HG02678 (cell line): ENCODE measurements around the gene MAP3K10.
"Not testable (repeated sequence)": the region's sequence is repeated elsewhere in the genome, so short reads cannot be mapped to it uniquely, and the experiment has no call there.

ENCODE experiments used
- ATAC-seq: cut with Tn5 transposase; IDR thresholded peaks from one replicate; pipeline ENCODE4 v1.9.1; 2021; ENCODE audit warnings: mild to moderate bottlenecking, moderate library complexity; ENCODE audit not compliant: unreplicated experiment

MAP3K10 gene

GRCh38 chr19:40216777-40217026, 25.5 kb downstream of the MAP3K10 start:
- no peak for ATAC-seq

GRCh38 chr19:40217027-40217810, 26.0 kb downstream of the MAP3K10 start:
- no peak for ATAC-seq

GRCh38 chr19:40217934-40218890, 27.0 kb downstream of the MAP3K10 start, which contains the start of gene TTC9B:
Gene TTC9B, minus strand, starts transcription at chr19:40218384. Its CDS starts 3 bp downstream, at chr19:40218381.
- ATAC-seq = no peak

- not testable (repeated sequence) for ATAC-seq
Measured at GRCh38 chr19:40219029-40219428, 27.8 kb downstream of the MAP3K10 start.

GRCh38 chr19:40219721-40220276, 28.6 kb downstream of the MAP3K10 start:
- ATAC-seq = no peak

- ATAC-seq = no peak
Measured at GRCh38 chr19:40220674-40221073, 29.4 kb downstream of the MAP3K10 start.

GRCh38 chr19:40221858-40222619, 30.8 kb downstream of the MAP3K10 start:
- no peak for ATAC-seq

GRCh38 chr19:40223135-40223822, 32.1 kb downstream of the MAP3K10 start:
- ATAC-seq = no peak

- ATAC-seq = no peak
Measured at GRCh38 chr19:40224342-40225150, 33.3 kb downstream of the MAP3K10 start.

GRCh38 chr19:40225440-40226305, 34.4 kb downstream of the MAP3K10 start:
- ATAC-seq = no peak

- no peak for ATAC-seq
Measured at GRCh38 chr19:40228346-40228745, 37.1 kb downstream of the MAP3K10 start.

- no peak for ATAC-seq
Measured at GRCh38 chr19:40228863-40229262, 37.6 kb downstream of the MAP3K10 start.

- no peak for ATAC-seq
Measured at GRCh38 chr19:40229484-40229883, 38.3 kb downstream of the MAP3K10 start.

GRCh38 chr19:40229926-40230417, 38.7 kb downstream of the MAP3K10 start:
- no peak for ATAC-seq

GRCh38 chr19:40231057-40231456, 39.8 kb downstream of the MAP3K10 start:
- ATAC-seq = no peak

GRCh38 chr19:40231544-40232424, 40.6 kb downstream of the MAP3K10 start:
- no peak for ATAC-seq

- no peak for ATAC-seq
Measured at GRCh38 chr19:40232479-40232878, 41.3 kb downstream of the MAP3K10 start.
